Bone marrow (tissue), 2 donors: ENCODE measurements around the gene CTXN1.
"Not testable (repeated sequence)": the region's sequence is repeated elsewhere in the genome, so short reads cannot be mapped to it uniquely, and the experiment has no call there.

Experiments
- DNase-seq, 2 donors: peaks; one replicate each; lab custom pipeline; 2025; lab: John Stamatoyannopoulos, UW

Gene CTXN1

DNA sequence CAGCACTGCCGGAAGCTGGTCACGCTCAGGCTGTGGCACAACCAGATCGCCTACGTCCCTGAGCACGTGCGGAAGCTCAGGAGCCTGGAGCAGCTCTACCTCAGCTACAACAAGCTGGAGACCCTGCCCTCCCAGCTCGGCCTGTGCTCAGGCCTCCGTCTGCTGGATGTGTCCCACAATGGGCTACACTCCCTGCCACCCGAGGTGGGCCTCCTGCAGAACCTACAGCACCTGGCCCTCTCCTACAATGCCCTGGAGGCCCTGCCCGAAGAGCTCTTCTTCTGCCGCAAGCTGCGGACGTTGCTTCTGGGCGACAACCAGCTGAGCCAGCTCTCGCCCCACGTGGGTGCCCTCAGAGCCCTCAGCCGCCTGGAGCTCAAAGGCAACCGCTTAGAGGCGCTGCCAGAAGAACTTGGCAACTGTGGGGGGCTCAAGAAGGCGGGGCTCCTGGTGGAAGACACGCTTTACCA is 25.5 kb downstream of the CTXN1 start:
- no peak for DNase-seq

DNA sequence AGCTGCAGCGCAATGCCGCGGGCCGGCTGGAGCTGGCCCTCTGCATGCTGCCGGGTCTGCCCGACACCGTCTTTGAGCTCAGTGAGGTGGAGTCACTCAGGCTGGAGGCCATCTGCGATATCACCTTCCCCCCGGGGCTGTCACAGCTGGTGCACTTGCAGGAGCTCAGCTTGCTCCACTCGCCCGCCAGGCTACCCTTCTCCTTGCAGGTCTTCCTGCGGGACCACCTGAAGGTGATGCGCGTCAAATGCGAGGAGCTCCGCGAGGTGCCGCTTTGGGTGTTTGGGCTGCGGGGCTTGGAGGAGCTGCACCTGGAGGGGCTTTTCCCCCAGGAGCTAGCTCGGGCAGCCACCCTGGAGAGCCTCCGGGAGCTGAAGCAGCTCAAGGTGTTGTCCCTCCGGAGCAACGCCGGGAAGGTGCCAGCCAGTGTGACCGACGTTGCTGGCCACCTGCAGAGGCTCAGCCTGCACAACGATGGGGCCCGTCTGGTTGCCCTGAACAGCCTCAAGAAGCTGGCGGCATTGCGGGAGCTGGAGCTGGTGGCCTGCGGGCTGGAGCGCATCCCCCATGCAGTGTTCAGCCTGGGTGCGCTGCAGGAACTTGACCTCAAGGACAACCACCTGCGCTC is 26.1 kb downstream of the CTXN1 start:
- no peak for DNase-seq

DNA sequence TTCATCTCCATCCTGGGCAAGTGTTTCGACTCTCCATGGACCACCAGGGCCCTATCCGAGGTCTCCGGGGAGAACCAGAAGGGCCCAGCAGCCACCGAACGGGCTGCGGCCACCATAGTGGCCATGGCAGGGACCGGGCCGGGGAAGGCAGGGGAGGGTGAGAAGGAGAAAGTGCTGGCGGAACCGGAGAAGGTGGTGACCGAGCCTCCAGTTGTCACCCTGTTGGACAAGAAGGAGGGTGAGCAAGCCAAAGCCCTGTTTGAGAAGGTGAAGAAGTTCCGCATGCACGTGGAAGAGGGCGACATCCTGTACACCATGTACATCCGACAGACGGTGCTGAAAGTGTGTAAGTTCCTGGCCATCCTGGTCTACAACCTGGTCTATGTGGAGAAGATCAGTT is 27.0 kb downstream of the CTXN1 start:
- DNase-seq = no peak

DNA sequence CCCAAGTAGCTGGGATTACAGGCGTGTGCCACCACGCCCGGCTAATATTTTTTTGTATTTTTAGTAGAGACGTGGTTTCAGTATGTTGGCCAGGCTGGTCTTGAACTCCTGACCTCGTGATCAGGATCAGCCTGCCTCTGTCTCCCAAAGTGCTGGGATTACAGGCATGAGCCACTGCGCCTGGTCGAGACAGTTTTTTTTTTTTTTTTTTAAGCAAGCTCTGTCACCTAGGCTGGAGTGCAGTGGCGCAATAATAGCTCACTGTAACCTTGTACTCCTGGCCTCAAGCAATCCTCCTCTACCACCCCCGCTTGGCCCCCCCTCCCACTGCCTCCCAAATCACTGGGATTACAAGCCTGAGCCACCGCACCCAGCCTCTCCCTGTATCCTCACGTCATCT is 28.6 kb downstream of the CTXN1 start:
- no peak for DNase-seq

DNA sequence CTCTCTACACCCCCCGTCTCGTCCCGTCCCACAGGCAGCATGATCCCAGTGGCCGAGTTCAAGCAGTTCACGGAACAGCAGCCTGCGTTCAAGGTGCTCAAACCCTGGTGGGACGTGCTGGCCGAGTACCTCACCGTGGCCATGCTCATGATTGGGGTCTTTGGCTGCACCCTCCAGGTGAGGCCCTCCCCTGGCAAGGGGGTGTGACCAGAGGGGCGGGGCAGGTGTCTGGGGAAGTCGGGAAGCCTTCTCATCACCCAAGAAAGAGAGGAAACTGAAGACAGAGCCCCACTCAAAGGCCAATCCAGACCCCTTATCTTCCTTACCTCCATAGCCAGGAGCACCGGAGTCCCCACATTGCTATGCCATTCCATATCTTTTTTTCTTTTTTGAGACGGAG is 30.4 kb downstream of the CTXN1 start:
- DNase-seq = no peak

DNA sequence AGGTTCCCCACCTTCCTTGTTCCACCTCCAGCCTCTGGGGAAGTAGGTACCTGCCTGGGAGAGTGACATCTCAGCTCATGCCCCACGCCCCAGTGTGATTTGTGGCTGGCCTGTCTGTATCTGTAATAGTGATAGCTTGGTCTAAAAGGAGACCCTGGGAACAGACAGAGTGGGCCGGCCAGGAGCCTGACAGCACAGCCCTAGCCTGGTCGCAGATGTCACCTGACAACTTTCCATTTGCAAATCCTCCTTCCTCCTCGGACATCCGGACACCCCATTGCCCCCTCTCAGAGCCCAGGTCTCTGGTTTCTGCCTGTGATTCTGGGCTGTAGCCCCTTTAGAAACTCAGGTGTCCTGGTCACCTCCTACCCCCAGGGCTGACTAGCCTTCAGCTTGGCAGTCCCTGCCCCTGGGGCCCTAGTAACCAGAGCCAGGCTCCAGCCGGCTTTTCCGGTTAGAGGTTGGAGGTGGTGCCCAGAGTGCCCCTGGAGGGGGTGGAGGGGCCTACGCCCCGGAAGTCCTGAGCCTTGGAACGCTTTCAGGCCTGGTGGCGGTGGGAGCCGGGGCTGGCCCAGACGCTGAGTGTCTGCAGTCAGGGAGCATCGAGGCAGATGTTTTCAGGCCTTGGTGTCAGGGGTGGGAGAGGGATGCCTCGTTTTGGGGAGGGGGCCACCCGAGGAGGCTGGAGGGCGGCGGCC is 31.2 kb downstream of the CTXN1 start:
- DNase-seq = no peak

DNA sequence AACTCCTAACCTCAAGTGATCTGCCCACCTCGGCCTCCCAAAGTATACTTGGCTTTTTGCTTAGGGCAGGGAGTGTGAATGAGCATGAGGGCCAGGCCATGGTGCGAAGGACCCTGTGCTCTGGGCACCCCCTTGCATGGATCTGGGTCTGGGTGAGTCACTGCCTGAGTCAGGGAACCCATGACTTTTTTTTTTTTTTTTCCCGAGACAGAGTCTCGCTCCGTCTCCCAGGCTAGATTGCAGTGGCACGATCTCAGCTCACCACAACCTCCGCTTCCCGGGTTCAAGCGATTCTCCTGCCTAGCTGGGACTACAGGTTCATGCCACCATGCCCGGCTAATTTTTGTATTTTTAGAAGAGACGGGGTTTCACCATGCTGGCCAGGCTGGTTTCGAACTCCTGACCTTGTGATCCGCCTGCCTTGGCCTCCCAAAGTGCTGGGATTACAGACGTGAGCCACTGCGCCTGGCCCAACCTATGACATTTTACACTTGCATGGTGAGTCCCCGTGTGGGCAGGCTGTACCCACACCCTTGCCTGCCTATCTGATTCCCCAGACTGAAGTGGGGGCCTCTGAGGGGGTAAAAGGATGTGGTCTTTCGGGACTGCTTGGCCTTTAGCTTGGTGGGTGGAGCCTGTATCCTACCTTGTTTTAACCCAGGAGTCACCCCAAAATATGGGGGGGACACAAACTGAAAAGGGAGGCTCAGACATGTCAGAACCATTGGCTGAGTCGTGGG is 32.4 kb downstream of the CTXN1 start:
- not testable (repeated sequence) for DNase-seq

DNA sequence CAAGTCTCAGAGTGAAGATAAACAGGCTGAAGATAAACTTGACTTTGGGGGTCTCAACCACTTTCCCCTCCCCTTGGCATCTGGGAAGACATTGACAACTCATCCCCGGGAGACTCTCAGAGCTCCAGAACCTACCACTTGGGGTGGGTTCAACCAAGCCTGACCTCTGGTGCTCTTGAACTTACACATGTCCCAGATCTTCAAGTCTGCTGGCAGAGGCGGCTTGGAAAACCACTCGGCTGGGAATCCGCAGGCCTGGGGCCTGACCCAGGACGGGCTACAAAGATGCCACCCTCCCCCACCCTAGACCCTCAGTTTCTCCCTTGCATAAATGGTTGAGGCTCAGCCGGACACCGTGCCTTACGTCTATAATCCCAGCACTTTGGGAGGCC is 37.1 kb downstream of the CTXN1 start:
- DNase-seq = no peak

DNA sequence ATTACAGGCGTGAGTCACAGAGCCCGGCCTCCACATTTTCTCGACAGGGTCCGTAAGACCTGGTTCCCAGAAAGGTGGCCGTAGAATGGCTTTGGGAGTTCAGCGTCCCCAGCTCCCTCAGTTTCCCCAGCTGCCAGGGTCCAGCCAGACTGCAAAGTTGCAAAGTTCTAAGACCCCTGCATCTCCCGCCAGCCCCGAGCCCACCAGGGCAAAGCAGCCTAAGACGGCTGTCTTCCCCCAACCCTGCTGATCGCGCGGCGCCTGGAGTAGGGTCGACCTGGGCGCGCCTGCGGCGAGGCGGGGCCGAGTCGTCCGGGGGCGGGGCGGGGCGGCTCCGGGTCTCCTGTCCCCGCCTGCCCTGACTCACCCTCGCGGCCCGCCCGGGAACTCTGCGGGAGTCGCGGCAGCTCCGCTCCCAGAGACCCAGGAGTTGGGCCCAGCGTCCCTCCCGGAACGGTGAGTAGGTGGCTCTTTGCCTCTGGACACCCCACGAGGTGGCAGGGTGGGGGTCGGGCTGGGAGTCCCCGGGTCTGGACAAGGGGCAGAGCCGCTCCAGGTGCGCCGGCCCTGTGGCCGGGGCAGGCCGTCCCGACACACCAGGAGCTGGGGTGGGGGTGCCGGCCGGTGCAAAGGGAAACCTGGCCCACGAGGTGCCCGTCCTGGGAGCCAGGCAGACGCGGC is 37.6 kb downstream of the CTXN1 start, which contains the start of gene LRRC8E:
Gene LRRC8E, plus strand, starts transcription at position 366 of the 681 bp plus-strand sequence. CDS start 7,094 bp downstream, outside the sequence.
- DNase-seq = no peak

DNA sequence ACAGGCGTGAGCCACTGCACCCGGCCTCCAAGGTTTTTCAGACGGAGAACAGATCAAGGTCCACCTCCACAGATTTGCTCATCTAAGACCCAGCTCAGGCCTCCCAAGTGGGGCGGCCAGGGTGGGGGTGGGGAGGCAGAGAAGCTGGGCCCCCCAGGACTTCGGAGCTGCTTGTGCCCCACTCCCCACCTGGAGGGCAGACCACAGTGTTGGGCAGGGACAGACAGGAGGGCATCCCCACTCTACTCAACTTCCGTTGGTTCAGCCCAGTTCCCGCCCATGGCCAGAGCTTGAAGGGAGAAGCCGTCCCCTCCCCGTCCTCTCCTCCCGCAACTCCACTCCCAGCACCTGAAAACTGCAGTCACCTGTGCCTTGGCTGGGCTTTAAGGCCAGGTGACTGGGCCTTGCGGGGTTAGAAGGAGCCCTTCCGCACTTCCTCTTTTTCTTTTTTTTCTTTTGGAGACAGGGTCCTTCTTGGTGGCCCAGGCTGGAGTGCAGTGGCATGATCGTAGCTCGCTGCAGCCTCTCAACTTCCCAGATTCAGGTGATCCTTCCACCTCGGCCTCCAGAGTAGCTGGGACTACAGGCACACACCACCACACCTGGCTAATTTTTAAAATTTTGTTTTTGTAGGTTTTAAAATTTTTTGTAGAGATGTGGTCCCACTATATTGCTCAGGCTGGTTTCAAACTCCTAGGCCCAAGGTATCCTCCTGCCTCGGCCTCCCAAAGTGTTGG is 38.4 kb downstream of the CTXN1 start:
- no peak for DNase-seq

DNA sequence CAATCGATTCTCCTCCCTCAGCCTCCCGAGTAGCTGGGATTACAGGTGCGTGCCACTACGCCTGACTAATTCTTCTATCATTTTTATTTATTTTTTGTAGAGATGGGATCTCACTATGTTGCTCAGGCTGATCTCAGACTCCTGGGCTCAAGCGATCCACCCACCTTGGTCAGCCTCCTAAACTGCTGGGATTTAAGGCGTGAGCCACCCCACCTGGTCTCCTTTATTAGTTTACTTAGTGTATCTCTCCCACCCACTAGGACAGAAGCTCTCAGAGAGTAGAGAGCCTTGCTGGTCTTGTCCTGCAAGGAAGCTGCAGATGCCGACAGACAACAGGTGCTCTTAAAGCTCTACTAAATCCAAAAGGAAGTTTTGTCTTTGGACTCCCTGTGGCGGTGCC is 40.1 kb downstream of the CTXN1 start:
- DNase-seq = no peak

DNA sequence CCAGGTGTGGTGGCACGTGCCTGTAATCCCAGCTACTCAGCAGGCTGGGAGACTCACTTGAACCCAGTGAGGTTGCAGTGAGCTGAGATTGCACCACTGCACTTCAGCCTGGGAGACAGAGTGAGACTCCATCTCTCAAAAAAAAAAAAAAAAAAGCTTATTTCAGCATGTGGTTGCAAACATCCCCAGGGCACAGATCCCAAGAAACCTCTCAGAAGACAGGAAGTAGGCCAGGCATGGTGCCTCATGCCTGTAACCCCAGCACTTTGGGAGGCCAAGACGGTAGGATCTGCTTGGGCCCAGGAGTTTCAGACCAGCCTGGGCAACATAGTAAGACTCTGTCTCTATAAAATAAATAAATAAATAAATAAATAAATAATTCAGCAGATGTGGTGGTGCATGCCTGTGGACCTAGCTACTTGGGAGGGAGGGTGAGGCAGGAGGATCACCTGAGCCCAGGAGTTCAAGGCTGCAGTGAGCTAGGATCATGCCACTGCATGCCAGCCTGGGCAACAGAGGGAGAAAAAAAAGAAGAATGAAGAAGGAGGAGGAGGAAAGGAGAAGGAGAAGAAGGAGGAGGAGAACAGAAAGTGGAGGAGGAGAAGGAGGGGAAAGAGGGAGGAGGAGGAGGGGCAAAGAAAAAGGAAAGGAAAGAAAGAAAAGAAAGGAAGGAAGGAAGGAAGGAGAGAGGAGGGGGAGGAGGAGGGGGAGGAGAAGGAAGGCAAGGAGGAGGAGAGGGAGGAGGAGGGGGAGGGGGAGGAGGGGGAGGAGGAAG is 42.0 kb downstream of the CTXN1 start:
- DNase-seq = no peak

DNA sequence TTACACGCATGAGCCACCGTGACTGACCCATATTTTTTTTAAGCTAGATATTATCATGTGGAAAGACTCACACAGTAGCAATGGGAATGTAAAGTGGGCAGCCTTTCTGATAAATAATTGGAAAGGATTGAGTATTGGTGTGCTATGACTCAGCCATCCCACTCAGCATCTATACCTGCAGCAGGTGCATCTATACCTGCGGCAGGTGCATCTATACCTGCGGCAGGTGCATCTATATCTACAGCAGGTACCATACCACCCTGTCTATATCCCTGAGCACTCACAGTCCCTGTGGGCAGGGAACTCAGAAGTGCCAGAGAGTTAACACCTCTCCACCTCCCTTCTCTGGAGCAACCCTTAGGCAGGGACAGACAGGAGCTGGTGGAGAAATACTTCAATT is 42.8 kb downstream of the CTXN1 start:
- no peak for DNase-seq

DNA sequence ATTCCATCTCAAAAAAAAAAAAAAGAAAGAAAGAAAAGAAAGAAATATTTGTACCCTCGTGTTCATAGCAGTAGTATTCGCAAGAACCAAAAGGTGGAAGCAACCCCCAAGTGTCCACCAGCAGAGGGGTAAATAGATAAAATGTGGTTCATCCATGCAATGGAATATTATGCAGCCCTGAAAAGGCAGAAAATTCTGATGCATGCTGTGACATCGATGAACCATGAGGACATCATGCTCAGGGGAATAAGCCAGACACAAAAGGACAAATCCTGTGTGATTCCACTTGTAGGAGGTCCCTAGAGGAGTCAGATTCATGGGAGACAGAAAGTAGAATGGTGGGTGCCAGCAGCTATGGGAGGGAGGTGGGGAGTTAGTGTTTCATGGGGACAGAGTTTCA is 44.0 kb downstream of the CTXN1 start:
- no peak for DNase-seq

DNA sequence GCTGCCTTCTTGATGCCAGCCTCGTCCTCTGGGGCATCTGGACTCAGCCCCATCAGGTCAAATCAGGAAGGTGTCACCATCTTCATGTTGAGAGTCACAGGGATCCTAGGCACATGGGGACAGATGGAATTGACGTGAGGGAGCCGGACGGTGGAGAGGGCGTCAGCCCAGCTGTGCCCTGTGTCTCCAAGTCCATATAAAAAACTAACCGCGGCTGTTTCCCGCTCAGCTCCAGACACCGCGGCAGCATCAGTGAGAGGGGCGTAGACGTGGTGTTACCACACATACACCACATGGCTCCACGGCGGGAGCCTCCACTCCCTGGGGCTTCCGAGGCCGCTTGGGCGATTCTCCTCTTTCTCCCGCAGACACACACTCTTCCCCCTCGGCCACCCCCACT is 46.1 kb downstream of the CTXN1 start:
- no peak for DNase-seq

DNA sequence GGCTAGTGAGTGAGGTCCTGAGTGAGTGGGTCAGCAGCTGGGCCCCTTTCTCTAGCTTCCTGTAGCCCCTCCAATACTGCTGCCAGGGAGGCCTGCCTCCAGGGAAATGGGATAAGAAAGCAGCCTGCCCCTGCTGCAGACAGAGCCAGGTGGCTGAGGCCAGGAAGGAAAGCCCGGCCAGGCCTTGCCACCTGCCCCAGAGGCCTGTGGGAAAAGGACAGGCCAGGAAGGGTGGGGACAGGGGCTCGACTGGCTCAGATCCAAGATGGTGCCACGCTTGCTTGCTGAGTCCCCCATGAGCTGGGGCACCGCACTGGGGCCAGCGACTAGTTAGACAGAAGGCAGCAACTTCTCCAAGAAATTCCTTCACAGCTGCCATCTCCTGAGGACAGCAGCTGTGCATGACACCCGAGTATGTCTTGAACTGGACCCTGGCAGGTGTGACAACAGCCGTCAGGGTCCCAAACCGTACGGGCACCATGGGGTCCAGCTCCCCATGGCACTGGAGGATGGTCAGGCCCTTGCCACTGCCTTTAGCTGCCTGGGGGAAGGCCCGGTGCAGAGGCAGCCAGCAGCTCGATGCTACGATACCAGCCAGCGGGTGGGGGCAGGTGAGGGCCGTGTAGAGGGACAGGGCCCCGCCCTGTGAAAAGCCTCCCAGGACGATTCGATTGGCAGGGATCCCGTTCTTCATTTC is 46.7 kb downstream of the CTXN1 start:
- DNase-seq = no peak

DNA sequence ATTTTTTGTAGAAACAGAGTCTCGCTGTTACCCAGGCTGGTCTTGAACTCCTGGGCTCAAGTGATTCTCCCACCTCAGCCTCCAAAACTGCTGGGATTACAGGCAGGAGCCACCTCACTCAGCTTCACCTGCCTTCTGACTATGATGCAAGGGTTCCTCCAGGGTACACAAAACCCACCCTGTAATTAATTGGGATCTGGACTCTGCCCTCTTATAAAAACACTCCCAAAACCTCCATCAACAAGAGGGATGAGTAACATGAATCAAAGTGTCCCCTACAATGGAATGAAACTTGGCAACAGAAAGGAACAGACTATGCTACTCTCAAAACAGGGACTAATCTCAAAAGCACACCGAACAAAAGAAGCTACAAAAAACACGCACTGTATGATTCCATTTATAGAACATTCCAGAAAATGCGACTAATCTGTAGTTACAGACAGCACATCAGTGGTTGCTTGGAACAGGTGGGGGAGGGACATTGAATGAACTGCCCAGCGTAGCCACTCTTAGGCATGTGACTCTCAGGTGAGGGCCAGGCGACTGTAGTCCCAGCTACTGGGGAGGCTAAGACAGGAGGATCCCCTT is 48.6 kb downstream of the CTXN1 start:
- no peak for DNase-seq

DNA sequence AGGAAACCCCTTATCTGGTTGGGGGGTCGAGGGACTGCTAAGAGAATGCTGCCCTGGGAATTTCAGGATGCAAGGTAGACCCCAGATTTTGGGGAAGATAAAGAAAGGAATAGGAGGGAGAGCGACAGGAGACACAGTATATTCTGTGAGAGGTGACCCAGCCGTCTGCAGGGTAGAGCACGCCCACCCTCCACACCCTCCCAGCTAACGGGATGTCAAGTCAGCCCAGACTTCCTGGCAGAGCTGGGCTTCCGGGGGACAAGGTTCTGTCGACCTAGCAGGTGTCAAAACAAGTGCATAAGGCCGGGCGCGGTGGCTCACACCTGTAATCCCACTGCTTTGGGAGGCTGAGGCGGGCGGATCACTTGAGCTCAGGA is 51.0 kb downstream of the CTXN1 start:
- no peak for DNase-seq
